DND-41 (cell line): ENCODE results near the gene LECT2.

Experiments used
- ATAC-seq: fragments of 200-7000 bp; cut with Tn5 transposase; 3 replicates; pipeline ENCODE4 v1.9.1; 2021; ENCODE audit warnings: low read depth; ENCODE audit not compliant: insufficient read depth
- DNase-seq: peaks from one replicate; pipeline ENCODE4 v3.0.0-alpha.2; 2020
- H2AFZ ChIP-seq: 2 replicates; pipeline ENCODE4 v1.6.0; 2012; ENCODE audit warnings: low read depth, low read length
- H3K27ac ChIP-seq: 2 replicates; pipeline ENCODE4 v1.5.1; 2012; ENCODE audit warnings: low read length, inconsistent platforms
- H3K27me3 ChIP-seq: fragments of 200-600 bp; sonication (generic); 2 replicates; pipeline ENCODE4 v1.6.0; 2012; ENCODE audit warnings: low read length, mild to moderate bottlenecking, inconsistent platforms; ENCODE audit not compliant: insufficient read depth, poor library complexity
- H3K36me3 ChIP-seq: 2 replicates; pipeline ENCODE4 v1.5.1; 2012; ENCODE audit warnings: low read length, inconsistent platforms; ENCODE audit not compliant: insufficient read depth
- H3K4me1 ChIP-seq: 2 replicates; pipeline ENCODE4 v1.5.1; 2012; ENCODE audit warnings: mild to moderate bottlenecking, low read length; ENCODE audit not compliant: insufficient read depth
- H3K4me2 ChIP-seq: 2 replicates; pipeline ENCODE4 v1.6.0; 2012; ENCODE audit warnings: mild to moderate bottlenecking, moderate library complexity, low read length, inconsistent platforms; ENCODE audit not compliant: insufficient read depth
- H3K4me3 ChIP-seq, 2 experiments: fragments of 200-600 bp in 1 of 2; shearing (Covaris generic) in 1 of 2; 2 replicates each; pipeline ENCODE4 v1.5.1; 2012 to 2016; ENCODE audit warnings: inconsistent platforms in 2 of 2, low read length in 2 of 2, mild to moderate bottlenecking in 2 of 2, low read depth in 1 of 2, moderate library complexity in 1 of 2
- H3K79me2 ChIP-seq: 2 replicates; pipeline ENCODE4 v1.6.0; 2012; ENCODE audit warnings: low read length, inconsistent platforms; ENCODE audit not compliant: insufficient read depth
- H3K9ac ChIP-seq: 2 replicates; pipeline ENCODE4 v1.6.0; 2012; ENCODE audit warnings: low read depth, mild to moderate bottlenecking, inconsistent platforms, low read length, moderate library complexity
- H3K9me3 ChIP-seq: 2 replicates; pipeline ENCODE4 v1.5.1; 2012; ENCODE audit warnings: low read length, moderate library complexity, mild to moderate bottlenecking, inconsistent platforms; ENCODE audit not compliant: insufficient read depth, severe bottlenecking
- H4K20me1 ChIP-seq: 2 replicates; pipeline ENCODE4 v1.6.0; 2012; ENCODE audit warnings: low read length; ENCODE audit not compliant: insufficient read depth
- CTCF ChIP-seq: IDR thresholded peaks from 2 replicates; pipeline ENCODE4 v1.5.1; 2012; ENCODE audit warnings: borderline replicate concordance, low read length, moderate library complexity, mild to moderate bottlenecking; ENCODE audit not compliant: poor library complexity, severe bottlenecking; ENCODE audit errors: extremely low read depth
- EZH2 ChIP-seq: IDR thresholded peaks from 3 replicates; pipeline ENCODE4 v1.6.1; 2012; ENCODE audit warnings: borderline replicate concordance, low read depth, mild to moderate bottlenecking, moderate library complexity, low read length, inconsistent platforms; ENCODE audit not compliant: severe bottlenecking

The LECT2 gene

GRCh38 chr5:135979510-135979909 is 24.7 kb upstream of the LECT2 start:
- H2AFZ ChIP-seq: no peak overlapping the region

GRCh38 chr5:135978993-135979392 is 24.2 kb upstream of the LECT2 start:
- Histone ChIP-seq H3K4me3 (no peak overlapping the region), H3K9ac (no peak overlapping the region), H3K9me3 (no peaks in the 10 kb centered on the region), H4K20me1 (no peaks in the 10 kb centered on the region), H3K4me2 (no peak overlapping the region), H3K4me1 (no peaks in the 10 kb centered on the region), H3K36me3 (no peaks in the 10 kb centered on the region), H3K27ac (no peak overlapping the region), H2AFZ (no peak overlapping the region), H3K27me3 (peaks cover 5% of the 10 kb centered on the region), H3K79me2 (no peaks in the 10 kb centered on the region)
- DNase-seq (no peak), ATAC-seq (no peak)
- TF ChIP-seq CTCF (no peak), EZH2 (no peak)

More at GRCh38 chr5:135979510-135979909, 24.7 kb upstream of the LECT2 start:
- ATAC-seq (no peak), DNase-seq (no peak)
- H3K27ac ChIP-seq: no peak overlapping the region
- H3K4me2 ChIP-seq: no peak overlapping the region
- no peak overlapping the region for H3K9ac ChIP-seq
- H3K9me3 ChIP-seq: no peaks in the 10 kb centered on the region
- H3K79me2 ChIP-seq: no peaks in the 10 kb centered on the region
- no peak overlapping the region for H3K4me3 ChIP-seq
- peaks cover 5% of the 10 kb centered on the region for H3K27me3 ChIP-seq
- no peaks in the 10 kb centered on the region for H3K4me1 ChIP-seq
- no peaks in the 10 kb centered on the region for H3K36me3 ChIP-seq
- TF ChIP-seq EZH2 (no peak), CTCF (no peak)
- no peaks in the 10 kb centered on the region for H4K20me1 ChIP-seq

- no peak for ATAC-seq
- no peaks in the 10 kb centered on the region for H3K4me1 ChIP-seq
- no peaks in the 10 kb centered on the region for H3K36me3 ChIP-seq
- peaks cover 11% of the 10 kb centered on the region for H3K27me3 ChIP-seq
- no peak overlapping the region for H3K4me3 ChIP-seq
- no peak overlapping the region for H3K9ac ChIP-seq
- H2AFZ ChIP-seq: no peak overlapping the region
- DNase-seq: no peak
- no peaks in the 10 kb centered on the region for H4K20me1 ChIP-seq
- no peak overlapping the region for H3K27ac ChIP-seq
- no peak overlapping the region for H3K4me2 ChIP-seq
- TF ChIP-seq CTCF: no peak
- no peak for TF ChIP-seq EZH2
- no peaks in the 10 kb centered on the region for H3K79me2 ChIP-seq
- no peaks in the 10 kb centered on the region for H3K9me3 ChIP-seq
Measured at GRCh38 chr5:135978212-135978631, 23.4 kb upstream of the LECT2 start.
